ENCODE results near the gene UCN2.
"Not testable (repeated sequence)": the region's sequence is repeated elsewhere in the genome, so short reads cannot be mapped to it uniquely, and the experiment has no call there.

The UCN2 gene

DNA sequence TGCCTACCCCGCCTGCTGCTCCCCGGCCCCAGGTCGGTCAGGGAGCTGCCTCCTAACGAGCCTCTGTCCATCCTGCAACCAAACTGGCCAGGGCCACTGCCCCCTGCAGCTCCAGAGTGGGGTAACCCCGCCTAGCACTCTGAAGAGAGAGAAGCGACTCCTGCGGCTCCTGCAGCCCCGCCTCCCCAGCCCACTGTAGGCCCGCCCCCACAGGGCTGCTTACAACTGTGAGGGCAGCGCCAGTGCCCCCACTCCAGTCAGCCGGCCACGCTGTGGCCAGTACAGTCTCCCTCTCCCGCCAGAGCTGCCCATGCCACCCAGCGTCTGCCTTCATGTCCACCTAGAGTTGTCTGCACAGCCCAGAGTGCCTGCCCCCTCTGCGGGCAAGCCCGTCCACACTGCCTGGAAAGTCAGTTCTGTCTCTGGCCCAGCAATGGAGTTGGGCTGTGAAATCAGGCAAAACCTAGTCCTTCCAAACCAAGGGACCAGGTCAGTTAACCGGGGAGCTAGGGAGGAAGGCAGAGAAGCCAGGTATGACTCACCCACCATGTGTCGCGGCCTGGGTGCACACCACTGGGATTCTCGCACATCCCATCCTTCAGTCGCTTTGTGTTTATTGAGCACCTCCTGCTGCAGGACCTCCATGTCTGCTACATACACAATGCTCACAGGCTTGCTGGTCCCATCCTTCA is 2.4 kb downstream of the UCN2 start:
- DNase-seq (ENCODE audit: low spot score): peak; percentile 28

DNA sequence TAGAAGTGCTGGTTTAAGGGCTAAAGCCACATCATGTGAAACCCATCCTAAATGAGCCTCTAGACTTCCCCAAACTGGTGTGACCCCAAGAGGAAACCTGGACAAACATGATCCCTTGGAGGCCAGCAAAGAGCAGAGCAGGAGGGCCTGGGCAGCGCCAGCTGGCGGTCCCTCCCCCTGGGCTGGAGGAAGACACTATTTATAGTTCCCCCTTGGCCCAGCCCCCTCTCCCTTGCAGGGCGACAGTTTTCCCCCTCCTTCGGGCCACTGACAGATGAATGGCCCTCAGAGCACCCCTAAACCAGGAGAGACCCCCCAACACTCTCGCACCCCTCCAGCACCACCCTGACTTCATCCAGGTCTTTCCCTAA is 2.9 kb downstream of the UCN2 start:
- DNase-seq (ENCODE audit: low spot score): no peak

DNA sequence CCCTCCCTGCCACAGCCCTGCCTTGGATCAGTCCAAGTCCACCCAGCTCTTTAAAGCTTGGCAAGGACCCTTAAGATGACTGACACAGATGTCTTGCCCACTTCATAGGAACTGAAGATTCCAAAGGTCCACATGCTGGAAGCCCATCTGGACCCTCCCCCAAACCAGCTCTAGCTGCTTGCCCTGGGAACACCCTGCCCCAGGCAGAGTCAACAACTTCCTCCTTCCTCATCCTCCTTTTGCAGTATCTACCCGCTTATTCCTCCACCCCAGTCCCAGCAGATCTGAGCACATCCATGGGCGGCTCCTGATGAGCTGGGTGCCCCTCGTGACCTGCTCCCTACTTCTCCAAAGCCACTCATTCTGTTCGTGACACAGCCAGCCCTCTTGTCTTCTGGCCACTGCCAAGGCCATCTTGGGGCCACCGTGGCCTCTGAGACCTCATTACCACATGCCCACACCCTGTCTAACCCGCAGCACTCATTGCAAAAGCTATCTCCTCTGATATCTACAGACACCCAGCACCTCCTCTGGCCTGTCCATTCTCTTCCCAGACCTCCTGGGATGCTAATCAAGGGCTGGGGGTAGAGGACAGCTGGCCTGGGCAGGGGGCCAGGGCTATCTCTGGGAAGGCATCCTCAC is 5.0 kb downstream of the UCN2 start:
- DNase-seq (ENCODE audit: low spot score): no peak

DNA sequence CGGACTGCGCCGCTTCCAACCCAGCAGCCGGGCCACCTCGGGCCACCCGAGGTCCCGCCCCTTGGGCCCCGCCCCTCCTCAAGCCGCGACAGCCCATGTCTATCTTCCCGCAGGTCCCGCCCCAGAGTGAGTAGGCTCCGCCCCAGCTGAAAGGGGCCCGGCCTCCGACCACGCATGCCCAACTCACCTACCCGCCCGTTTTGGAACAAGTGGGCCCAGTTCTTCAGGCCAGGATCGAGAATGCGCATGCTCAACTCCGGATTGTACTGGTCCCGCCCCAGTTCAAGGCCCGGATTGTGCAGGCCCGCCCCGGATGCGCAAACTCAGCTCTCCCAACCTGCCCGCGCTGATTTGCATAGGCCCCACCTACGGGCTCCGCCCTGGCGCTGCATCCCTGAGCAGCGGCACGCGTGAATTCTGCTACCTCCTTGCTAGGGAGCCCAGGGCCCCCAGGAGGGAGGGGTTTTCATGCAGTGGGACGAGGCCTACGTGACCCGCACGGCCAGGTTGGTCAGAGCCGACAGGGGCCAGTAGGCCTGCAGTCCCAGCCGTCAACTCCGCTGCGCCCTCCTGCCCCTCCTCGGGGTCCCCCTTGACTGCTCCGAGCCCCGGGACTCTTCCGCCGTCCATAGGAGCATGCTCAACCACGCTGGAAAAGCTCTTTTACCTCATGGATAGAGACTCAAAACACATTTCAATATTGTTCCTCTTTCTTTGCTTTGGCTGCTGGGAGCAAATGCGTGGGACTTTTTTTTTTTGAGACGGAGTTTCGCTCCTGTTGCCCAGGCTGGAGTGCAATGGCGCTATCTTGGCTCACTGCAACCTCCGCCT is 6.6 kb downstream of the UCN2 start, which contains the start of gene PFKFB4:
TSS of gene PFKFB4 (minus strand) at position 8 of the 831 bp plus-strand sequence. CDS start 26 bp downstream, outside the sequence.
- DNase-seq (ENCODE audit: low spot score): peak; percentile 100

DNA sequence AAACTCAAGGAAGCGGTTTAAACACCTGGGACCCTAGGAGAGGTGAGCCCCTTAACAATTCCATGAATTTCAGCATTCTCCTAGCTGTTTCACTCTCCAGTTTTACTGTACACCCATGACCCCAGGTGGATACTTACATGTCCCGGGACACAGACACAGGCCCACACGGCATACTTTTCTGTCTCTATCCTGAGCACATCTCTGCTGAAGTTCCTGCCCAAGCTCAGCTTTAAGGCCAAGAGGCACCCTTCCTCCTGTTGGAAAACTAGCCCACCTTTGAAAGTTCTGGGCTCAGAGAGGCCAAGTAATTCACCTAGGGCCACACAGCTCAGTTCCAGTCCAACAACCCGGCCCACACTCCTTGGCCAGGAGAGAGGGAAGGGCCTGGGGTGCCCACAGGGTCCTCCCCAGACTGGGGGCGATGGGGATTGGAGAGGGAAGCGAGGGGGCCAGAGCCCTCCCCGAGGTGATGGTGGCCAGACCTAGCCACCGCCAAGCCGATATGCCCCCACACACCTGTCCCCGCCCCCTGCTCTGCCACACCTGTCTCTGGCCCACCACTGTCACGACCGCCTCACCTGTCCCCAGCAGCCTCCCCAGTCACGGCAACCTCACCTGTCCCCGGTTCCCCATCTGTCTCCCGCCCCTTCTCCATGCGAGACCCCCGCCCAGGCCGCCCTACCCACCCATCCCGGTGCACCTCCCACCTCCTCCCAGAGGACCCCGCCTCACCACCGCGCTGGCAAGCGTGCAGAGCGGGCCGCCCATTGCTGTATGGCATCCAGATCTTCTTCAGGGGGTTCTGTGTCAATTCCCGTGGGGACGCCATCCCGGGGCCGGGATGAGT is 7.4 kb downstream of the UCN2 start:
- DNase-seq (ENCODE audit: low spot score): no peak

DNA sequence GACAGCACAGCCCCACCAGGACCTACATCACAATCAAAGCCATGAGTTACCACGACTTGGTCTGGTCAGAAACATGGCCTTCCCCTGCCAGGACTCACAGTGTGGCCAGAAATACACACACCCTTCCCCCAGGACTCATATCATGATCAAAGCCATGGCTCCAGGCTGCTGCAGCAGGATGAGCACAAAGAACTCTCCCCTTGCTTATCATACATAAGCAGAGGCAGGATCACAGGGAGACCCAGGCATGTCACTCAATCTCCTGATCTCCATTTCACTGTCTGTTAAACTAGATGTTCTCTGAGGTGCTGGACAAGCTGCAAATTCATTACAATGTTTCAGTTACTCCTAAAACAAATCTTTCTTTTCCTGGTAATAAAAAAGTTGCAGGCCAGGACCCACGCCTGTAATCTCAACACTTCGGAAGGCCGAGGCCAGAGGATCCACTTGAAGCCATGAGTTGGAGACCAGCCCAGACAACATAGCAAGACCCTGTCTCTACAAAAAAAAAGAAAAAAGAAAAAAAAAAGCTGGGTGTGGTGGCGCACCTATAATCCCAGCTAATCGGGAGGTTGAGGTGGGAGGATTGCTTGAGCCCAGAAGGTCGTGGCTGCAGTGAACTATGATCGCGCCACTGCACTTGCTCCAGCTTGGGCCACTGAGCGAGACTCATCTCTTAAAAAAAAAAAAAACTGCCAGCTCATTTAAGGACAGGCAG is 8.2 kb downstream of the UCN2 start:
- DNase-seq (ENCODE audit: low spot score): no peak

DNA sequence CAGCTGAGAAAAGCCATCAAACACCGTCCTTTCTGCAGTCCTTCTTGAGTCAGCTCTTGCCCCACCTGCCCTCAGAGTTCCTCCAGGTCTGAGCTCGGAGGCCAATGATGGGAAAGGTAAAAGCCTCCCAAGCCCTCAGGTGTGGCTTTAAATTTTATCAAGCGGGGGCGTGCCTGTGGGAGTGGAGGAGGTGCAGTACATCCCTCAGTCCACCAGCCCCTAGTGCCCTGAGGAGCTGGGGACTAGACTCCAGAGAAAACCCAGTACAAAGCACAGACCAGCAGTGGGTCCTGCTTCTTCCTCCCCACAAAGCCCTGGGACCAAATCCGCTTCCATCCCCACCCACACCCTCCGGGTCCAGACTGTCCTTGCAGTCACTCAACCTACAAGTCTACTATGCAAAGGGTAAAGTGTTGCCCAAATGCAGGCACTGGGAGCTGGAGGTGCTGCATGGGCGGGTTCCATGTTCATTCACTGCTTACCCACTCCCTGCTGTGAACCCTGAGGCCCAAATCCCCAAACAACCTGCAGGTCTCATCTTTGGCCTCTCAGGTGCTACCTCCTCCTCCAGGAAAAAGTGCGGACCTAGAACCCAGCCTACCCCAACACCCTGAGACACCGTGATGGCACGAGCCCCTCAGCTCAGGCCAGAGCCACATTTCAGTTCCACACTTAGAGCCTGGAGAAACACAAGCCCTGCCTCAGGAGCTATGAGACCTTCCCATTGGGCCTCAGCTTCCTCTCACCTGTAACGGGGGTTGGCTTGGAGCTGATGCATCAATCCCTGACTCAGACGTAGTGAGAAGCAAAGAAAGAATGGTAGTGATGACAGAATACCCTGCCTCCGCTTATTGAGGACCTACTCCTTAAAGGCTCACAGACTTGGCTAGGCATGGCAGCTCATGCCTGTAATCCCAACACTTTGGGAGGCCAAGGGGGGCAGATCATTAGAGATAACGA is 9.4 kb downstream of the UCN2 start:
- no peak for DNase-seq (ENCODE audit: low spot score)

DNA sequence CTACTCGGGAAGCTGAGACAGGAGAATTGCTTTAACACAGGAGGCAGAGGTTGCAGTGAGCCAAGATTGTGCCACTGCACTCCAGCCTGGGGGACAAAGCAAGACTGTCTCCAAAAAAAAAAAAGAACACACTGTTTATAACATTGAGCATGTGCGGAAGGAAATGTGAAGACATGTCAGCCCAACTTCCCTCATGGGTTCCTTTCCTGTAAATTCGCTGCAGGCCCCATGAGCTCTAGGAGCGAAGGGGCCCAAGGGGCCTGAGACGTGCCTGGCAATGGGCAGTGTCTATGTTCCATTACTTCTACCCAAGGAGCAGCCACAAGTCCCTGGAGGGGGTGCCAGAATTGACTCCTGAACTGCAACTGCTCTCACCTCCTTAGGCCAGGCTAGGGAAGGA is 10.2 kb downstream of the UCN2 start:
- DNase-seq (ENCODE audit: low spot score): no peak

DNA sequence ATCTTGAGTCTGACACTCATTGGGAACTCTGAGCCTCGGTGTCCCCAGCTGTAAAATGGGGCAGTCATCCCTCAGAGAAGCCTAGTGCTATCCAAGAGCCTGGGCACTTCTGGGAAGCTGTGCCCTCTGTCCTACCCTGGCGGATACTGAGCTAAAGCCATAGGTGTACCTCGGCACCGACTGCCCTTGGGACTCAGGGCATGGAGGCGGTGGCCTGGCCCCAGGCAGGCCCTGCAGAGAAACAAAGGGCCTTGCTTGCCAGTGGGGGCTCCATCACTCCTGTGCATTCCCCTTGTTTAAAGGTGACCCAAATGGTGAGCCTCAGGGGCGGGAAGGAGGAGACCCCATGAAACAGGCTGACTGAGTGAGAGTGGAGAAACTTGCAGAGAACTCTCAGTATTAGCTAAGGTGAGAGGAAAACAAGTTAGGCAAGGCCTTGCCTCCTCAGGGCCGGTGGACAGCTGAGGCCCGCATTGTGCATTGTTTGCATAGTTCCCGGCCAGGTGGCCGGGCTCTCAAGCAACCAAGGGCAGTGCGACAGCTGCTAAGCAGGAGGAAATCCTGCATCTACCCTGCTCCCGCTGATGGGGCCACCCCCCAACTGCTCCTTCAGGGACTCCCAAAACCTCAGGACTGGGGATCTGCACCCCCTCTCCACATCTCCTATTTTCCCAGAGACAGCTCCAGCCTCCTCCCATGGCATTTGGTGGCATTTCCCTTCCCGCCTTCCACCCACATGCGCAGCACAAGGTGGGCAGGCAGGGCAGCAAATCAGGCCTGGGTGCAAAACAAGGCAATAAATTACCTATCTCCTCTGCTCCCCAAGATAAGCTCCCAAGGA is 11.2 kb downstream of the UCN2 start:
- DNase-seq (ENCODE audit: low spot score): no peak

DNA sequence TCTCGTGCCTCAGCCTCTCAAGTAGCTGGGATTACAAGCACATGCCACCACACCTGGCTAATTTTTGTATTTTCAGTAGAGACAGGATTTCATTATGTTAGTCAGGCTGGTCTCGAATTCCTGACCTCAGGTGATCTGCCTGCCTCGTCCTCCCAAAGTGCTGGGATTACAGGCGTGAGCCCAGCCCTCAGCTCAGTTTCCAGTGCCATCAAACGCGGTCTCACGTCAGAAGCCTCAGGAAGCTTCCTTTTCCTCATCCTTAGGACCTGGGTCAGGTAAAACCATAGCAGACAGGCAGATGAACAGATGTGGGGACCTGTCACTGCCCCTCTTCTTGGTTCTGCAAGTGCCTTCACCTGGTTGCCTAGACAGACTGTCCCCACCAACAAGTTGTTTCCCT is 11.9 kb downstream of the UCN2 start:
- DNase-seq (ENCODE audit: low spot score): not testable (repeated sequence)

DNA sequence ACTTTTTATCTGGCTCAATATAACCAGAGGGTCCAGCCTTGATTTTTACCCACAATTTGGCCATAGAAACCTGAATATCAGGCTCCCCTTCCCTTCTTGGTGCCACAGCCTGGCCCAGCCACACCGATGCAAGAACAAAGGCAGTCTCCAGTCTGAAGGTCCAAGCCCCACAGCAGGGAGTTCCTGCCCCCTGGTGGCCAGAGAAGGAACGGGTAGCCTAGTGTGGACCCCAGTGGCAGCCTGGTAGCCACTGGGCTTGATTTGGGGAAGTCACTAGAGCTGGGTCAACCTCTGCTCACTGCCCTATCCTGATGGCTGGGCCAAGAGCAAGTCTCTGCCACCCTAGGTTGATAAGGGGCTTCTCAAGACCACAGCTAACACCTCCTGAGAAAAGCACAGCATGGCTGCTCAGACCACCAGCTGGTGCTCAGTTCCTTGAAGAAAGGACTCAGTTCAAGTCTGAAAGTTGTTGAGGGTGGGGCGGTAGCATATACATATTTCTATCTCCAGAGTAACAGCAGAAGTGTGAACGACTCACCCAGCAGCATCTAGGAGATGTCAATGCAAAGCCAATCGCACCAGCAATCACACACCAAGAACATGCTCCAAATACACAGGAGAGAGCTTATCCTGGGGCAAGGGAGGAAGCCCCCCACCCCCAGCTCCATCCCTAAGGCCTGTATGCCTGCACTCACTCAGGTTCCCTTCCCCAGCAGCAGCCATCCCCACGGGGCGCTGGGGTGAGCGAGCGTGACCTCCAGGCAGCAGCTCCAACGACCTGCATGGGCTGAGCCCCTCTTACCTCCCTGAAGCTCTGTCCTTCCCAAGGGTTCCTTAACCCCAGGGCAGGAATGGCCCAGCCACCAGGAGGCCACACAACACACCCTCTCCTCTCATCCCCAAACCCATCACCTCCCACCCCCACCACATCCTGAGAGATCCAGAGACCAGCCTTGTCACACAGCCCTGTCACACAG is 14.6 kb downstream of the UCN2 start:
- DNase-seq (ENCODE audit: low spot score): peak; percentile 91

DNA sequence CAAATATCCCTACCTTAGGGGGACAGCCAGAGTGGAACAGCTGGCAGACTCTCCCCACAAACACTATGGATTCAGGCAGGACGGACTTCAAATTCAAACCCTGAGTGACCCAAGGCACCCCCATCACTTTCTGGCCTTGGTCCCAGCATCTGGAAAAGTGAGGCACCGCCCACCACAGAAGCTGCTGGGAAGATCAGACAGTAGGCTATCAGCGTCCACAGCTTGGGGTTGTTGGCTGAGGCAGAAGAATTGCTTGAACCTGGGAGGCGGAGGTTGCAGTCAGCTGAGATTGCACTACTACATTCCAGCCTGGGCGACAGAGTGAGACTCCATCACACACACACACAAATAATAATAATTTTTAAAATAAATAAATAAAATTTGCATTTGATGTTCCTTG is 15.5 kb downstream of the UCN2 start:
- DNase-seq (ENCODE audit: low spot score): no peak

DNA sequence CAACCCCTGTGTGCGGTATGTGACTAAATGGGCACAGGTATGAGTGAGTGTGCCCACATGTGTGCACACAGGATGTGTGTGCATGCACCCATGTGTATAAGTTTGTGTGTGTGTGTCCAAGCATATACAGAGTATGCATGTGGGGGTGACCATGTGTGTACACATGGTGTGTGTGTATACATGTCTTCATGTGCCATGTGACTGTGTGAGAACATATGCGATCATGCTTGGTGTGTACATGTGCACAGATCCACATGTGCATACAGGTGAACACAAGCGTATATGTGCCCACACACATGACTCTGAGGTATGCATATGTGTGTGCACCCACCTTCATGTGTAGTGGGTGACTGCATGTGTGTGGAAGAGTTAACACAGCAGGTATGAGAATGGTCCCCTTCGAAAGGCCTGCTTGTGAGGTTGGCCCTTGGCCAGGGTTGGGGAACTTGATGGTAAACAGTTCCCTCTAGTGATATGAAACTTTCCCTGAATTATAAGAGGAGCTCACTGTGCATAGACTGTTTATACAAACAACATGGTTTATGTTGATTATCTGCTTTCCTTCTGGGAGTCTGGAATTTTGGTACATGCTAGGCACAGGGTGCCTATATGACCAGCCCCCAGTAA is 17.3 kb downstream of the UCN2 start:
- DNase-seq (ENCODE audit: low spot score): no peak

DNA sequence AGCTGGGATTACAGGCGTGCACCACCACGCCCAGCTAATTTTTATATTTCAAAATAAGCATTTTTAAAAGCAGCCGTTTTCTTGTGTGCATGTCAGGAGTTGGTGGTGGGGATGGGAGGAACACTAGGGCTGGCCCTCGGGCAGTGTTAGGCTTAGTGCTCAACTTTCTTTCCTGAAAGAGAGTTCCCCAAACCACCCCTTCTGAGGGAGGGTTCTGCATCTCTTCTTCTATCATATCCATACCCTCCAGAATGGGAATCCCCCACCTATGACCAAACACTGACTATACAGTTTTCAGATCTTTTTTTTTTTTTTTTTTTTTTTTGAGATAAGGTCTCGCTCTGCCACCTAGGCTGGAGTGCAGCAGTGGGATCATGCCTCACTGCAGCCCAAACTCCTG is 19.4 kb downstream of the UCN2 start:
- DNase-seq (ENCODE audit: low spot score): no peak

DNA sequence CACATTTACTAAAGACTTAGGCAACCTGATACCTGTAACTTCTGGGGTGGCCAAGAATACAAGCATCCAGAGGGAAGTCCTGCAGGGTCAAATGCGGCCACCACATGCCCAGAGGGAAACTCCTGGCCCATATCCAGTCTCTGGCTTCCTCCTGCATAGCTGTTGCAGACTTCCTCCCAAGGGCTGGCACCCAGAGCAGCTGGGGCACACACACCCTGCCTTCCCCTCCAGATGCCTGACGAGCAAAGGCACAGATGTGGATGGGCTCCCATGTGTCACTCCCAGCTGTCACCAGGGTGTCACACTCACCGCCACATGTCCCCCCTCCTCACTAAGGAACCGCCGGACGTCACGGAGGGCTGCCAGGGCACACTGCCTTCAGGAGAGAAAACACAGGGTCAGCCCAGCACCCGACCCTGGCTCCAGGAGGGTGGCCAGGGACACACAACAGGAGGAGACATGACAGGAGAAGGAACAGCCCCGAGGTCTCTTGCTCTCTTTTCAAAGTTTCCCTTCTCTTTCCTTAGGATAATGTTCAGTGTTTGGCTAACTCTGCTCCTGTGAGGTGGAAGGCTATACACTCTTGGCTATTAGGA is 20.2 kb downstream of the UCN2 start:
- peak; percentile 46 for DNase-seq (ENCODE audit: low spot score)

DNA sequence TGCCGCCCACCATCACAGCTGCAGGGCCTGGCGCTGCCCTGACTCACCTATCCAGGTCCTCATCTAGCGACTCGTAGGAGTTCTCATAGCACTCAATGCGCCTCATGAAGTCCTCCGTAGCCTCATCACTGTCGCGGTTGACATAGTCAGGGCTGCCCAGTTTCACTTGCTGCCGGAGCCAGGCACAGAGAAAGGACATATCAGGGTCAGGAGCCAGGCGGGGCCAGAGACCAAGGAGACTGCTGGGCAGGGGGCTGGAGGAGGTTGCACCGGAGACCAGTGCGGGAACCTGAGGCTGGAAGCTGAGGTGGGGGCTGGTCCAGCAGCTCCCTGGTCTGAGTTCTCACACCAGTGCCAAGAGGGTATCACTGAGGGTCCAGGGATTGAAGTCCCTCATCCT is 25.1 kb downstream of the UCN2 start:
- DNase-seq (ENCODE audit: low spot score): no peak

DNA sequence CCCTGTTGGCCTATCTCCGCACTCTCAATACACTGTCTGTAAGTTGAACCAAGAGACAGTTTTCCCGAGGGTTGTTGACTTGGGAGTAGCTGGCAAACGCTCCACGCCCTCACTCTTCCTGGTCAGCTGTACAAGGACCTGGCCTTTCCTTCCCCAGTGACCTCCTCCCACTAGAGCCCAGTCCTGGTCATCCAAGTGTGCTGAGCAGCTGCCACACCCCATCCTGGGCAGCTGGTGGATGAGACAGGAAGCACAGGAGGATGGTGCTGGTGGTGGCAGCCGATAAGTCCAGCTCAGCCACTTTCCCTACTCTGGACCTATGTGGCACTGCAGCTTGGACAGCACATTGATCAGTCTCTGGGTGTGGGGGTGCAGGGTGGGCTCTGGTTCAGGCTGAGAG is 26.8 kb downstream of the UCN2 start:
- DNase-seq (ENCODE audit: low spot score): no peak
